ENCODE data around the gene SLC38A3. TPM values are rescaled to one million over a fixed set of nuclear protein-coding genes. Genes with fewer than 3 reads are reported as not detected.

Gene SLC38A3
- total RNA-seq, 1 experiment from 2014 or later: not detected

DNA sequence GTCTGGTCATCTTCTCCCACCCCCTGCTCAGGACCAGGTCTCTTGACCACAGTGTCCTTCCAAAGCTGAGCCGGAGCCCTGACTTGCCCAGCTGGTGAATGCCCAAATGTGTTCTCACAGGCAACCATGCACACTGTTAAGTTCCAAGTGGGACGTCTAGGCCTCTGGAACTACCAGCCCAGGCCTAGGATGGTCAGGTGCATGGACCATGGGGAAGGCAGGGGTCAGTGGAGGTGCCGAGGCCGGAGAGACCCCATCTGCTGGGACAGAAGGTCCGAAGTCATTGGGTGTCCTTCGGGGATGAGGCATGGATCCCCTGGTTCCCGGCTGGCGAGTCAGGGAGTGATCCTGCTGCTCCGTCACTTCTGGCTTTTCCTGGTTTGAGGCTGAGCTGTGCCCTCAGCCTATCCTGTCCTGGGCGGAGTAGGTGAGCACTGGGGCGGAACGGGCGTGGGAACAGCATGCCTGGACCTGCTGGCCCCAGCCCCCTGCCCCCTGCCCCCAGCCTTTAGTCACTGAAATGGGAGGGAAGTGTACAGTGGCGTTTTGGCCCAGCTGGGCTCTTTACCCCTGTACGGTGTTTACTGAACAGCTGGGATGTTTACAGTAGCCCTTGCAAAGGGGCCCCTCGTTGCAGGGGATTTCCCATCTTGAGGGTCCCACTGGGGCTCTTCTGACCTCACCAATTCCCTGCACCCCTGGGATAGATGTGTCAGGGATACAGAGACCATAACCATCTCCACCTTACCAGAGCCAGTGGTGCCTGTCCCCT, 37.8 kb upstream of the SLC38A3 start:
- H3K9me2 ChIP-seq (replicated peaks; ENCODE audit: insufficient read depth, low read length): no peaks in the 10 kb centered on the region
- H3K27me3 ChIP-seq (ENCODE audit: low read length): no peaks in the 10 kb centered on the region
- no peak overlapping the region for H2AFZ ChIP-seq (ENCODE audit: low read length)
- H3K36me3 ChIP-seq (ENCODE audit: insufficient read depth, low read length): no peaks in the 10 kb centered on the region
- no peaks in the 10 kb centered on the region for H4K20me1 ChIP-seq (ENCODE audit: insufficient read depth, low read depth, low read length)
- no peaks in the 10 kb centered on the region for H3K9me3 ChIP-seq (ENCODE audit: low read length)
- H3K4me2 ChIP-seq (ENCODE audit: low read depth, low read length, poor library complexity, severe bottlenecking): no peak overlapping the region
- H3K9ac ChIP-seq (ENCODE audit: low read length): no peak overlapping the region
- H3K4me3 ChIP-seq (ENCODE audit: low read length): no peak overlapping the region
- DNase-seq: no peak
- no peaks in the 10 kb centered on the region for H3K4me1 ChIP-seq (ENCODE audit: low read length)
- no peak overlapping the region for H3K27ac ChIP-seq (ENCODE audit: low read length)
- H3K79me2 ChIP-seq (ENCODE audit: low read length): no peaks in the 10 kb centered on the region

DNA sequence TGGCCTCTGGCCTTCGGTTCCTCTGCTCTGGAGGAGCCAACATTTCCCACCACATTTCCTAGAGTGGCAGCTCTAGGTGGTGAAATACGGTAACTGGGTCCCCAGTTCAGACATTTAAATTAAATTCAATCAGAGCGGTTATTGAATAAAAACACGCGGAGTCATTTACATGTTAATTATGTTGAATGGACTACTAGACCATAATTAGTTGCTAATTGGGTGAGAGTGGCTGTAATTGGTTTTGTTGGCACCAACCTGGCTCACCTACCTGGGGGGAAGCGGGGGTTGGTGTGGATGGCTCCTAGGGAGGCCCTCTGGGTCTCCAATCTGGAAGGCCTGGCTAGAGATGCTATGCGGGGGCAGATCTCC, 37.2 kb upstream of the SLC38A3 start:
- H2AFZ ChIP-seq (ENCODE audit: low read length): no peak overlapping the region
- no peaks in the 10 kb centered on the region for H3K36me3 ChIP-seq (ENCODE audit: insufficient read depth, low read length)
- no peaks in the 10 kb centered on the region for H3K27me3 ChIP-seq (ENCODE audit: low read length)
- no peaks in the 10 kb centered on the region for H3K79me2 ChIP-seq (ENCODE audit: low read length)
- no peak overlapping the region for H3K27ac ChIP-seq (ENCODE audit: low read length)
- peak; percentile 47 for DNase-seq
- no peak overlapping the region for H3K4me2 ChIP-seq (ENCODE audit: low read depth, low read length, poor library complexity, severe bottlenecking)
- H3K9me3 ChIP-seq (ENCODE audit: low read length): no peaks in the 10 kb centered on the region
- H3K9me2 ChIP-seq (replicated peaks; ENCODE audit: insufficient read depth, low read length): no peaks in the 10 kb centered on the region
- H3K9ac ChIP-seq (ENCODE audit: low read length): no peak overlapping the region
- no peaks in the 10 kb centered on the region for H3K4me1 ChIP-seq (ENCODE audit: low read length)
- no peak overlapping the region for H3K4me3 ChIP-seq (ENCODE audit: low read length)
- H4K20me1 ChIP-seq (ENCODE audit: insufficient read depth, low read depth, low read length): no peaks in the 10 kb centered on the region

DNA sequence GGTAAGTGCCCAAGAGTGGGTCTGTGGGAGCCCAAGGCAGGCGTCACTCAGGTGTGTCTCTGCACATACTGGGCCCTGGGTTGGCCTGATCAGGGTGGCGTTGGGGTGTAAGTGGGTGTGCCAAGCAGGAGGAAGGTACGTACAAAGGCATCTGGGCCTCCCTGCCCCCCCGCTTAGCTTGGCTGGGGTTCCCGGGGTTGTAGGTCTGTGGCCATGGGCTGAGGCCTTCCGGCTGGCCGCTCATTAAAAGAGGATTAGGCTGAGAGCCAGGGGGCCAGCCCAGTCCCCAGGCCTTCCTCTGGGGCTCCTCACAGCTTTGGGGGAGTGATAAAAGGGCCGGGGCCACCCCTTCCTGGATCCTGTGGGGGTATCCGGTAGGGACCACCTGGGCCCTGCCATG, 36.7 kb upstream of the SLC38A3 start:
- Histone ChIP-seq H3K27ac (ENCODE audit: low read length) (no peak overlapping the region), H4K20me1 (ENCODE audit: insufficient read depth, low read depth, low read length) (no peaks in the 10 kb centered on the region), H3K79me2 (ENCODE audit: low read length) (no peaks in the 10 kb centered on the region), H3K9me3 (ENCODE audit: low read length) (no peaks in the 10 kb centered on the region), H3K4me3 (ENCODE audit: low read length) (no peak overlapping the region), H3K36me3 (ENCODE audit: insufficient read depth, low read length) (no peaks in the 10 kb centered on the region), H3K4me1 (ENCODE audit: low read length) (no peaks in the 10 kb centered on the region), H3K9ac (ENCODE audit: low read length) (no peak overlapping the region), H3K9me2 (replicated peaks; ENCODE audit: insufficient read depth, low read length) (no peaks in the 10 kb centered on the region), H3K27me3 (ENCODE audit: low read length) (no peaks in the 10 kb centered on the region), H2AFZ (ENCODE audit: low read length) (no peak overlapping the region), H3K4me2 (ENCODE audit: low read depth, low read length, poor library complexity, severe bottlenecking) (no peak overlapping the region)
- no peak for DNase-seq

DNA sequence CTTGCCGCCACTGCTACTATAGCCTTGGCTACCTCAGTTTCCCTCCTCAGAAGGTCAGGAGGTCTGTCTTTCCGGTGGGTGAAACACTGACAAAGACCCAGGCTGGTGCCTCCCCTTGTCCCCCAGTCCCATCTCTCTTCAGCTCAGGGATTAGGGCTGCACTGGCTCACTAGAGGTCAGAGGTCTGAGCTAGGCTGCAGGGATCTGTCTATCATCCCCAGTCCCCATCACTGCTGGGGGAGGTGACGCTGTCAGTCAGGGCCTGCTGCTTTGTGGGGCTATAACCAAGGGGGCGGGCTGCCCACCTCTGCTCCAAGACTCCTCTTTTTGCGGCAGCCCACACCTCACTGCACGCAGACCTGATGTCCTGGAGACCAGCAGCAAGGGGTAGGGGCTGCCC, 36.3 kb upstream of the SLC38A3 start:
- Histone ChIP-seq H3K36me3 (ENCODE audit: insufficient read depth, low read length) (no peaks in the 10 kb centered on the region), H3K9me2 (replicated peaks; ENCODE audit: insufficient read depth, low read length) (no peaks in the 10 kb centered on the region), H2AFZ (ENCODE audit: low read length) (no peak overlapping the region), H3K4me3 (ENCODE audit: low read length) (no peak overlapping the region), H3K27me3 (ENCODE audit: low read length) (no peaks in the 10 kb centered on the region), H3K79me2 (ENCODE audit: low read length) (no peaks in the 10 kb centered on the region), H3K27ac (ENCODE audit: low read length) (no peak overlapping the region), H3K4me1 (ENCODE audit: low read length) (peaks cover 2% of the 10 kb centered on the region; the same call in 1 of the 2 replicates), H3K4me2 (ENCODE audit: low read depth, low read length, poor library complexity, severe bottlenecking) (no peak overlapping the region), H3K9ac (ENCODE audit: low read length) (no peak overlapping the region), H3K9me3 (ENCODE audit: low read length) (no peaks in the 10 kb centered on the region), H4K20me1 (ENCODE audit: insufficient read depth, low read depth, low read length) (no peaks in the 10 kb centered on the region)
- DNase-seq: no peak

DNA sequence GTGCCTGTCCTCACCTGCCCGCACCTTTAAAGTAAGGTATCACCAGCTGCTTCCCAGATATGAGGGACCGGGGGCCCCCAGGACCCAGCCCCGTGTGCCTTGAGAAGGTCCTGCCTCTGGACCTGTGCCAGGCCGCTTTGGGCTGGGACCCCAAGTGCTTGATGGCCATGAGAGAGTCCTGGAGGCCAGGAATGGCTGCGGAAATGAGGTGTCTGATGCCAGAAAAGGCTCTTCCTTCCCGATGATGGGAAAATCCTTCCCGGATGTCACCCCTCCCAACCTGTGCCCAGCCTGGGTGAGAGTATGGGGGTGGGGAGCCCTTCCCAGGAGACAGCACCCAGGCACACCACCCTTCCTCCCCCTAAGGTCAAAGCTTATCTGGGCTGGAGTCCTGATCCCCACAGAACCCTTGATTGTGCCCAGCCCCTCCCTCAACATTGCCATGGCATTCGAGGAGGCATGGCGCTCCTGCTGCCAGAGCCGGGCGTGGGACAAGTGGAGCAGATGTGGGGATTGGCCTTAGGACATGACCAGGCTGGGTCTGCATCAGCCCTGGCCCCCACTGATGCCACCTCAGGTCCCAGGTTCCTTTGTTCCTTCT, 35.7 kb upstream of the SLC38A3 start:
- Histone ChIP-seq H3K36me3 (ENCODE audit: insufficient read depth, low read length) (no peaks in the 10 kb centered on the region), H3K9me3 (ENCODE audit: low read length) (no peaks in the 10 kb centered on the region), H4K20me1 (ENCODE audit: insufficient read depth, low read depth, low read length) (no peaks in the 10 kb centered on the region), H3K27me3 (ENCODE audit: low read length) (no peaks in the 10 kb centered on the region), H3K27ac (ENCODE audit: low read length) (no peak overlapping the region), H3K4me3 (ENCODE audit: low read length) (no peak overlapping the region), H3K4me1 (ENCODE audit: low read length) (peaks cover 3% of the 10 kb centered on the region; the same call in 1 of the 2 replicates), H3K9me2 (replicated peaks; ENCODE audit: insufficient read depth, low read length) (no peaks in the 10 kb centered on the region), H3K79me2 (ENCODE audit: low read length) (no peaks in the 10 kb centered on the region), H3K9ac (ENCODE audit: low read length) (no peak overlapping the region), H2AFZ (ENCODE audit: low read length) (no peak overlapping the region), H3K4me2 (ENCODE audit: low read depth, low read length, poor library complexity, severe bottlenecking) (no peak overlapping the region)
- DNase-seq: no peak

DNA sequence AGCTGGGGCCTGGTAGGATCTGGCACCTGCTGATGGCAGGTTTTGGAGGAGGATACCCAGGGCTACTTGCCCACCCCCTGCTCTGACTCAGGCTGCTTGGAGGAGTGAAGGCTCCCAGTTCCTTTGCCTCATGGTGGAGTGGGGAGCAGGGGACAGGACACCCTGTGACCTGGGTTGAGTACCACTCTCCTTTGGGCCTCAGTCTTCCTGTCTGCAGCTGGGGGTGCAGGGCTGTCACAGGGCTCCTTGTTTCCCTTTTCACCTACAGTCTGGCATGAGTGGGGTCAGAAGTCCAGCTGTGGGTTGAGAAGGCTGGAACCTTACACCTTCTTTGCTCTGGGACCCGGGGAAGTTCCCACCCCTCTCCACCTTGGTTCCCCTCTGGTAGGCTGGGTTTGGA, 35.2 kb upstream of the SLC38A3 start:
- H3K4me3 ChIP-seq (ENCODE audit: low read length): no peak overlapping the region
- H3K27me3 ChIP-seq (ENCODE audit: low read length): no peaks in the 10 kb centered on the region
- no peak overlapping the region for H3K4me2 ChIP-seq (ENCODE audit: low read depth, low read length, poor library complexity, severe bottlenecking)
- no peak overlapping the region for H2AFZ ChIP-seq (ENCODE audit: low read length)
- no peak for DNase-seq
- H3K36me3 ChIP-seq (ENCODE audit: insufficient read depth, low read length): no peaks in the 10 kb centered on the region
- H4K20me1 ChIP-seq (ENCODE audit: insufficient read depth, low read depth, low read length): no peaks in the 10 kb centered on the region
- H3K4me1 ChIP-seq (ENCODE audit: low read length): peaks cover 3% of the 10 kb centered on the region; the same call in 1 of the 2 replicates
- H3K9ac ChIP-seq (ENCODE audit: low read length): no peak overlapping the region
- H3K9me3 ChIP-seq (ENCODE audit: low read length): no peaks in the 10 kb centered on the region
- H3K9me2 ChIP-seq (replicated peaks; ENCODE audit: insufficient read depth, low read length): no peaks in the 10 kb centered on the region
- no peak overlapping the region for H3K27ac ChIP-seq (ENCODE audit: low read length)
- no peaks in the 10 kb centered on the region for H3K79me2 ChIP-seq (ENCODE audit: low read length)

DNA sequence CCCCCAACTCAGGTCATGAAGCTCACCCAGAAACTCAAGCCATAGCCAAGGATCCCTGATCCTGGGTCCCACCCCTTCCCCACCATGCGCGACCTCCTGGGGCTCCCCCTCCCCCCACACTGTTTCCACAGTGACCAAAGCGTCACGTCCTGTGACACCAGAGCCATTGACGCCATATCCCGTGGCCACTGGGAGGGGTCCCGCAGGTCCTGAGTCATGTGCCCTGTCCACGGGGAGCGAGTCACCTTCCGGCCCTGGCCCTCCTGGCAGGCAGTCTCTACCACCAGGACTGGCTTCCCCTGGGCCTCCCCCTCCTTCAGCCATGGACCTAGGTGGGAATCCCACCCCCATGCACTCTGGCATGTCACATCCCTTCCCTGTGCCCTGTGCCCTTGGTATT, 34.4 kb upstream of the SLC38A3 start:
- Histone ChIP-seq H3K27ac (ENCODE audit: low read length) (no peak overlapping the region), H3K4me2 (ENCODE audit: low read depth, low read length, poor library complexity, severe bottlenecking) (no peak overlapping the region), H3K79me2 (ENCODE audit: low read length) (no peaks in the 10 kb centered on the region), H3K9me3 (ENCODE audit: low read length) (no peaks in the 10 kb centered on the region), H4K20me1 (ENCODE audit: insufficient read depth, low read depth, low read length) (no peaks in the 10 kb centered on the region), H3K4me3 (ENCODE audit: low read length) (no peak overlapping the region), H3K9ac (ENCODE audit: low read length) (no peak overlapping the region), H3K27me3 (ENCODE audit: low read length) (no peaks in the 10 kb centered on the region), H3K36me3 (ENCODE audit: insufficient read depth, low read length) (no peaks in the 10 kb centered on the region), H3K9me2 (replicated peaks; ENCODE audit: insufficient read depth, low read length) (no peaks in the 10 kb centered on the region), H3K4me1 (ENCODE audit: low read length) (peaks cover 3% of the 10 kb centered on the region; the same call in 1 of the 2 replicates), H2AFZ (ENCODE audit: low read length) (no peak overlapping the region)
- DNase-seq: no peak

DNA sequence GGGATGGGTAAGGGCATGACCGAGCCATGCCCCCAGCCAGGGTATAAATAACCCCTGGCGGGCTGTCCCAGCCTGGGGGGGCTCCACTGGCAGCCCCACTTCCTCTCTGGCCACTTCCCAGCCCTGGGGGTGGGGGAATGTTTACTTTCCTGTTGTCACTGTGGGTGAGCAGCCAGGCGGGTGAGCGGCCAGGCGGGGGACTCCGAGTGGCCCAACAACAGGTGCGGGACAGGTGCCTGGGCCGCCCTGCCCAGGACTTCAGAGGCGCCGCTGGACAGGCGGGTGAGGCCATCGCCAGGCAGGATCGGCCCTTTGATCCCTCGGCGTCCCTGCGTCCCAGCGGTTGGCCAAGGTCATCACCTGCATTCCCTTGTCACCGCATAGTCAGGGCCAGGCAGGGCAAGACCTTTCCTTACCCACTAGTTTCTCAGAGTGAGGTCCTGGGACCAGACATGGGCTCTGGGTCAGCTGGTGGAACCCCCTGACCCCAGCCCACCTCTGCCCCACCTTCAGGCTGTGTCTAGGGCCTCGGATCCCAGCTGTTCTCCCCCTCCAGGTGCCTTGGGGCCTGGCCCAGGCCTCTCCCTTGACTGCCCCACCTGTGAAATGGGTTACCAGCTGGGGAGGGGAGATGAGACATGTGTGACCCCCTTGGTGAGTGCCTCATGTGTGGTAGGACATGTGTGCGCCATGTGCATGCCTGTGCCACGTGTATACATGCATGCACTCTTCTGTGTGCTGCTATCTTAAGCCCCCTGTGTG, 33.4 kb upstream of the SLC38A3 start:
- H3K4me1 ChIP-seq (ENCODE audit: low read length): peaks cover 3% of the 10 kb centered on the region; the same call in 1 of the 2 replicates
- H3K9ac ChIP-seq (ENCODE audit: low read length): no peak overlapping the region
- no peaks in the 10 kb centered on the region for H3K36me3 ChIP-seq (ENCODE audit: insufficient read depth, low read length)
- no peak overlapping the region for H3K4me3 ChIP-seq (ENCODE audit: low read length)
- DNase-seq: no peak
- no peak overlapping the region for H3K4me2 ChIP-seq (ENCODE audit: low read depth, low read length, poor library complexity, severe bottlenecking)
- H4K20me1 ChIP-seq (ENCODE audit: insufficient read depth, low read depth, low read length): no peaks in the 10 kb centered on the region
- no peak overlapping the region for H2AFZ ChIP-seq (ENCODE audit: low read length)
- no peaks in the 10 kb centered on the region for H3K9me2 ChIP-seq (replicated peaks; ENCODE audit: insufficient read depth, low read length)
- no peaks in the 10 kb centered on the region for H3K79me2 ChIP-seq (ENCODE audit: low read length)
- H3K9me3 ChIP-seq (ENCODE audit: low read length): no peaks in the 10 kb centered on the region
- H3K27me3 ChIP-seq (ENCODE audit: low read length): no peaks in the 10 kb centered on the region
- no peak overlapping the region for H3K27ac ChIP-seq (ENCODE audit: low read length)
